ENCODE data around the gene ARVCF. TPM values are rescaled to one million over a fixed set of nuclear protein-coding genes. Genes with fewer than 3 reads are reported as not detected.

ARVCF gene
- total and polyA plus RNA-seq, 9 of the 15 experiments (the other 6 are each of a cell fraction or from before 2014, with no cell fraction given): 0.03 to 97.4 (median 15.6) TPM

DNA sequence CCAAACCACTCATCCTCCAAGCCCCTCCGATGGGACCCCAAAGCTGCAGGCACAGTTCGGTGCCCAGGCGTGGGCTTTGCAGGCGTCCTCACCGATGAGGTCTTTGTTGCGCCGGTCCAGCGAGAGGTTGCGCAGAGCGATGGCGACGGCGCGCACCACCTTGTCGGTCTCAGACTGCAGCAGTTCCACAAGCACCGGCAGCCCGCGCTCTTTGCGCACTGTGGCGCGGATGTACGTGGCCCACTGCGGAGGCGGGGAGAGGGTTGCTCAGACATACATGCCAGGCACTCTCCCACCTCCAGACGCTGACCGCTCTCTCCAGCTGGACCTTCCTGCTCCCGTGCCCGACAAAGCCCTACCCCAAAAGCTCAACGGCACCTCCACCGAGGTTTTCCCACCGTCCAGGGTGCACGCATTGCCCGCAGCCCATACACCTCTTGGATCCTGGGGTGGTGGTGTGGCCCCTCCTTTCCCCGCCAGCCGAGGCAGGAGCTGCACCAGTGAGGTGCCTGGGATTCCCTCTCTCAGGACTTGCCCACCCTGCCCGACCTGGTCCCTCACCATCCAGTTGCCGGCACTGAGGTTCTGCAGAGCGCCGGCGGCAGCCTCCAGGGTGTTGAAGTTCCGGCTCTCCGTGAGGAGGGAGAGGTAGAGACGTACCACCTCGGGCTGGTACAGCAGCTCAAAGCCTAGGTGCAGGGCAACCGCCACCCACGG is 42.9 kb downstream of the ARVCF start (continued):
- TF ChIP-seq, protein P1, sequence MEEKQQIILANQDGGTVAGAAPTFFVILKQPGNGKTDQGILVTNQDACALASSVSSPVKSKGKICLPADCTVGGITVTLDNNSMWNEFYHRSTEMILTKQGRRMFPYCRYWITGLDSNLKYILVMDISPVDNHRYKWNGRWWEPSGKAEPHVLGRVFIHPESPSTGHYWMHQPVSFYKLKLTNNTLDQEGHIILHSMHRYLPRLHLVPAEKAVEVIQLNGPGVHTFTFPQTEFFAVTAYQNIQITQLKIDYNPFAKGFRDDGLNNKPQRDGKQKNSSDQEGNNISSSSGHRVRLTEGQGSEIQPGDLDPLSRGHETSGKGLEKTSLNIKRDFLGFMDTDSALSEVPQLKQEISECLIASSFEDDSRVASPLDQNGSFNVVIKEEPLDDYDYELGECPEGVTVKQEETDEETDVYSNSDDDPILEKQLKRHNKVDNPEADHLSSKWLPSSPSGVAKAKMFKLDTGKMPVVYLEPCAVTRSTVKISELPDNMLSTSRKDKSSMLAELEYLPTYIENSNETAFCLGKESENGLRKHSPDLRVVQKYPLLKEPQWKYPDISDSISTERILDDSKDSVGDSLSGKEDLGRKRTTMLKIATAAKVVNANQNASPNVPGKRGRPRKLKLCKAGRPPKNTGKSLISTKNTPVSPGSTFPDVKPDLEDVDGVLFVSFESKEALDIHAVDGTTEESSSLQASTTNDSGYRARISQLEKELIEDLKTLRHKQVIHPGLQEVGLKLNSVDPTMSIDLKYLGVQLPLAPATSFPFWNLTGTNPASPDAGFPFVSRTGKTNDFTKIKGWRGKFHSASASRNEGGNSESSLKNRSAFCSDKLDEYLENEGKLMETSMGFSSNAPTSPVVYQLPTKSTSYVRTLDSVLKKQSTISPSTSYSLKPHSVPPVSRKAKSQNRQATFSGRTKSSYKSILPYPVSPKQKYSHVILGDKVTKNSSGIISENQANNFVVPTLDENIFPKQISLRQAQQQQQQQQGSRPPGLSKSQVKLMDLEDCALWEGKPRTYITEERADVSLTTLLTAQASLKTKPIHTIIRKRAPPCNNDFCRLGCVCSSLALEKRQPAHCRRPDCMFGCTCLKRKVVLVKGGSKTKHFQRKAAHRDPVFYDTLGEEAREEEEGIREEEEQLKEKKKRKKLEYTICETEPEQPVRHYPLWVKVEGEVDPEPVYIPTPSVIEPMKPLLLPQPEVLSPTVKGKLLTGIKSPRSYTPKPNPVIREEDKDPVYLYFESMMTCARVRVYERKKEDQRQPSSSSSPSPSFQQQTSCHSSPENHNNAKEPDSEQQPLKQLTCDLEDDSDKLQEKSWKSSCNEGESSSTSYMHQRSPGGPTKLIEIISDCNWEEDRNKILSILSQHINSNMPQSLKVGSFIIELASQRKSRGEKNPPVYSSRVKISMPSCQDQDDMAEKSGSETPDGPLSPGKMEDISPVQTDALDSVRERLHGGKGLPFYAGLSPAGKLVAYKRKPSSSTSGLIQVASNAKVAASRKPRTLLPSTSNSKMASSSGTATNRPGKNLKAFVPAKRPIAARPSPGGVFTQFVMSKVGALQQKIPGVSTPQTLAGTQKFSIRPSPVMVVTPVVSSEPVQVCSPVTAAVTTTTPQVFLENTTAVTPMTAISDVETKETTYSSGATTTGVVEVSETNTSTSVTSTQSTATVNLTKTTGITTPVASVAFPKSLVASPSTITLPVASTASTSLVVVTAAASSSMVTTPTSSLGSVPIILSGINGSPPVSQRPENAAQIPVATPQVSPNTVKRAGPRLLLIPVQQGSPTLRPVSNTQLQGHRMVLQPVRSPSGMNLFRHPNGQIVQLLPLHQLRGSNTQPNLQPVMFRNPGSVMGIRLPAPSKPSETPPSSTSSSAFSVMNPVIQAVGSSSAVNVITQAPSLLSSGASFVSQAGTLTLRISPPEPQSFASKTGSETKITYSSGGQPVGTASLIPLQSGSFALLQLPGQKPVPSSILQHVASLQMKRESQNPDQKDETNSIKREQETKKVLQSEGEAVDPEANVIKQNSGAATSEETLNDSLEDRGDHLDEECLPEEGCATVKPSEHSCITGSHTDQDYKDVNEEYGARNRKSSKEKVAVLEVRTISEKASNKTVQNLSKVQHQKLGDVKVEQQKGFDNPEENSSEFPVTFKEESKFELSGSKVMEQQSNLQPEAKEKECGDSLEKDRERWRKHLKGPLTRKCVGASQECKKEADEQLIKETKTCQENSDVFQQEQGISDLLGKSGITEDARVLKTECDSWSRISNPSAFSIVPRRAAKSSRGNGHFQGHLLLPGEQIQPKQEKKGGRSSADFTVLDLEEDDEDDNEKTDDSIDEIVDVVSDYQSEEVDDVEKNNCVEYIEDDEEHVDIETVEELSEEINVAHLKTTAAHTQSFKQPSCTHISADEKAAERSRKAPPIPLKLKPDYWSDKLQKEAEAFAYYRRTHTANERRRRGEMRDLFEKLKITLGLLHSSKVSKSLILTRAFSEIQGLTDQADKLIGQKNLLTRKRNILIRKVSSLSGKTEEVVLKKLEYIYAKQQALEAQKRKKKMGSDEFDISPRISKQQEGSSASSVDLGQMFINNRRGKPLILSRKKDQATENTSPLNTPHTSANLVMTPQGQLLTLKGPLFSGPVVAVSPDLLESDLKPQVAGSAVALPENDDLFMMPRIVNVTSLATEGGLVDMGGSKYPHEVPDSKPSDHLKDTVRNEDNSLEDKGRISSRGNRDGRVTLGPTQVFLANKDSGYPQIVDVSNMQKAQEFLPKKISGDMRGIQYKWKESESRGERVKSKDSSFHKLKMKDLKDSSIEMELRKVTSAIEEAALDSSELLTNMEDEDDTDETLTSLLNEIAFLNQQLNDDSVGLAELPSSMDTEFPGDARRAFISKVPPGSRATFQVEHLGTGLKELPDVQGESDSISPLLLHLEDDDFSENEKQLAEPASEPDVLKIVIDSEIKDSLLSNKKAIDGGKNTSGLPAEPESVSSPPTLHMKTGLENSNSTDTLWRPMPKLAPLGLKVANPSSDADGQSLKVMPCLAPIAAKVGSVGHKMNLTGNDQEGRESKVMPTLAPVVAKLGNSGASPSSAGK (IDR thresholded peaks at IDR 0.05): no peak
- TF ChIP-seq ZBTB7A (IDR thresholded peaks at IDR 0.05; ENCODE audit: borderline replicate concordance, control insufficient read depth, low read depth, low read length) (peak; percentile 37; the same call in 1 of the 2 replicates), MYC (IDR thresholded peaks at IDR 0.05; ENCODE audit: low read depth, low read length) (no peak), MYC (CRISPR knock-in tag; IDR thresholded peaks at IDR 0.05; ENCODE audit: borderline replicate concordance, low read depth) (peak; percentile 62; the same call in 1 of the 2 replicates), RHOXF2B (CRISPR knock-in tag; conservative IDR thresholded peaks at IDR 0.05) (no peak)

Measured in K562 (cell line).